GM19463 (cell line): ENCODE data around the gene FN3KRP.

Source experiments
- ATAC-seq: cut with Tn5 transposase; IDR thresholded peaks from one replicate; pipeline ENCODE4 v1.9.1; 2021; ENCODE audit warnings: mild to moderate bottlenecking, moderate library complexity; ENCODE audit not compliant: unreplicated experiment

Gene FN3KRP

GRCh38 chr17:82687375-82687861 is 29.1 kb upstream of the FN3KRP start:
- no peak for ATAC-seq

DNA sequence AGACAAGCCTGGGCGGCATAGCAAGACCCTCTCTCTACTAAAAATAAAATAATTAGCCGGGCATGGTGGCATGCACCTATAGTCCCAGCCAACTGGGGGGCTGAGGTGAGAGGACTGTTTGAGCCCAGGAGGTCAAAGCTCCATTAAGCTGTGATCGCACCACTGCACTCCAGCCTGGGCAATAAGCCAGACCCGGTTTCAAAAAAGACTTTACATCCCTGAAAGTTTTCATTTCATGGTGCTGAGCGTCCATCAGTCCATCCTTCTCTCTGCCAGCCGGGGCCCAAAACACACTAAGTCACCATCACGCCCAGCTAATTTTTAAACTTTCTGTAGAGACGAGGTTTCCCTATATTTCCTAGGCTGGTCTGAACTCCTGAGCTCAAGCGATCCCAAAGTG is 28.6 kb upstream of the FN3KRP start:
- ATAC-seq: no peak

DNA sequence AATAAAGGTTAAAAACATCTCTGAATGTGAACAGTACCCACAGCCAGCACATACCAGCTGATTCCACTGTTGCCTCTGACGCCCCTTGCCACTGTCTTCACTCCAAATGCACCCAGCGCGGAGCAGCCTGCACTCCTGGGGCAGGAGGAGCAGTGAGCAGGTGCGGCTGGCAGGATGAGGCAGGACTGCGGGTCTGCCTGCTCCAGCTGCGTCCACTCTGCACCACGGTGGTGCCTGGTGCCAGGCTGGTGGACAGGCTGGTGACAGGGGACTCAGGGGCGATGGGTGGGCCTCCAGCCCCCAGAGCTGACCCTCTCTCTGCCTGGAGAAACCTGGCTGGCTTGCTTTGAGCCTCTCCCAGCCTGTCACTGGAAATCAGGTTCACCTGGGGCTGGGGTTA is 27.4 kb upstream of the FN3KRP start:
- ATAC-seq: no peak

DNA sequence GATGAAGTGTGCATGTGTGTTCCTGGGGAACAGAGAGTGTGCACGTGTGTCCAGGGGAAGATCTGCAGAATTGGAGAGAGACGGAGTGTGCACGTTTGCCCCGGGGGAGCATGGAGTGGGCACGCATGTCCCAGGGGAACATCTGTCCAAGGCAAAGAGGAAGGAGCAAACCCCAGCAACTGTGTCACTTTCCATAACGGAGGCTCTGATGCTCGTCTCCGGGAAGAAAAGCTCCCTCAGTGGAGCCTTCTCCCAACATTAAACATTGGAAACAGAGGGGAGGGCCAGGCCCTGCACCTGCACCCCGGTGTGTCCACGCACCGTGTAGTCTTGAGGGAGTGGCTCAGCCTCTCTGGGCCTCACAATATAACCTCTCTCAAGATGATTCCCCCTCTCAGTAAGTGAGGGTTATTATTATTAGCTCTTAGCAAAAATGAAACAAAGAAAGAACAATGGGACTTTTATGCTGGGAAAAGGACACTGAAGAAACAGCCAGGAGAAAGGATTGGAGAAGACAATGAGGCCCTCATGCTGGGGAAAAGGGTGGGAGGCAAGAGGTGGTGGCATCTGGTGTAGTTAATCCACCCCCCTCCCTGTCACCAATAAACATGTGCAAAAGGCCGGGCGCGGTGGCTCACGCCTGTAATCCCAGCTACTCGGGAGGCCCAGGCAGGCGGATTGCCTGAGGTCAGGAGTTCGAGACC is 25.6 kb upstream of the FN3KRP start:
- ATAC-seq: no peak

GRCh38 chr17:82691714-82692113 is 24.8 kb upstream of the FN3KRP start:
- ATAC-seq: no peak

GRCh38 chr17:82692268-82692667 is 24.2 kb upstream of the FN3KRP start:
- no peak for ATAC-seq

GRCh38 chr17:82693168-82693867 is 23.2 kb upstream of the FN3KRP start:
- no peak for ATAC-seq

- ATAC-seq: no peak
Observed at GRCh38 chr17:82694647-82695046, 21.9 kb upstream of the FN3KRP start.

DNA sequence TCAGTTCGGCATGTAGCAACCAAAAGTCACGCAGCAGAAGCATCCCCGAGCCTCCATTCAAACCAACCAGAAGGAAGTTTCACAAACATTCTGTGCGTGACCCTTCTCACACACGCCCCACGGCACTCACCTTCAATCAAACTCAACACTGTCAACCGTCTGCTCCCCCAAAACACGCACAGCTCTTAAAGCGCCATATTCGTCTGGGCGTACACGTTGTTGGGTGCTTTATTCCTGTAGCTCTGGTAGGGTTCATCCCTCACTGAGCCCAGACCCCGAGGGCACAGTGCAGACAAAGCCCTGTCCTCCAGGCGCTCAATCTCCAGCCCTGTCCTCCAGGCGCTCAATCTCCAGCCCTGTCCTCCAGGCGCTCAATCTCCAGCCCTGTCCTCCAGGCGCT is 20.2 kb upstream of the FN3KRP start:
- ATAC-seq: no peak

DNA sequence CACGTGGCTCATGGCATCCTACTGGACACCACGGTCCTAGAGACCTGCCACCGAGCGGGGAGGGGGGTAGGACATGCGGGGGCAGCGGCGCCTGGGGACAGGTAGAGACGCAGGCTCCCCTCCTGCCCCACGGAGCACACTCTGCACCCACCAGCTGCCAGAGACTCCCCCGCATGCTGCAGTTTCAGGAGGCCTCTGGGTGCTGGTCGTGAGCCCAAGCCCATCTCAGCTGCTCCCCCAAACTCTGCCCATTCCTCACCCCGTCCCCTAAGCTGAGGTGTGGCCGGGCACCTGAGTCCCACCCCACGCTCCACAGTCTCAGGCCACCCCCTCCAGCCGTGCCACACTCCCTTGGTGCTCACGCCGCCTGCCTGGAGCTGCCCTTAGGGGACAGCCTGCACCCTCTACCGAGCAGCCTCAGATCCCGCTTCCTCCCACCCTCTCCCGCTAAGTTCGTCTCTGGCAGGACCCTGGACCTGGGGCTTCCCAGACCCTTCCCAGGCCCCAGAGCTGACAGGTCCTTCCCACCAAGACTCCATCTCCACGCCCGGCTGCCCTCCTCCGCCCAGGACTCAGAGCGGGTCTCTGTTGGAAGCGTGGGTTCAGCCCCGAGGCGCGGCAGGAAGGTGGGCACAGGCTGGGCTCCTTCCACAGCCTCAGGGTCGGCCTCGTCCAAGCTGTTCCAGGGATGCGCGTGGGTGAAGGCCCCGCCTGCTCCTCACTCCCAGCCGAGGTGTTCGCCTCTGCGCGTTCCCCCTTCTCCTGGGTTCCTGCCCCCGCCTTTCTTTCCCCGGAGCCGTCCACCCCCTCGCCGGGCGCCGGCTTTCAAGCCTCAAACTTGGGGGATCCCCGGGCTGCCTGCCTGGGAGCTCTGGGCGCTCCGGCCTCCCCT is 19.3 kb upstream of the FN3KRP start:
- no peak for ATAC-seq

- ATAC-seq: no peak
Observed at GRCh38 chr17:82697808-82698064, 18.8 kb upstream of the FN3KRP start.

DNA sequence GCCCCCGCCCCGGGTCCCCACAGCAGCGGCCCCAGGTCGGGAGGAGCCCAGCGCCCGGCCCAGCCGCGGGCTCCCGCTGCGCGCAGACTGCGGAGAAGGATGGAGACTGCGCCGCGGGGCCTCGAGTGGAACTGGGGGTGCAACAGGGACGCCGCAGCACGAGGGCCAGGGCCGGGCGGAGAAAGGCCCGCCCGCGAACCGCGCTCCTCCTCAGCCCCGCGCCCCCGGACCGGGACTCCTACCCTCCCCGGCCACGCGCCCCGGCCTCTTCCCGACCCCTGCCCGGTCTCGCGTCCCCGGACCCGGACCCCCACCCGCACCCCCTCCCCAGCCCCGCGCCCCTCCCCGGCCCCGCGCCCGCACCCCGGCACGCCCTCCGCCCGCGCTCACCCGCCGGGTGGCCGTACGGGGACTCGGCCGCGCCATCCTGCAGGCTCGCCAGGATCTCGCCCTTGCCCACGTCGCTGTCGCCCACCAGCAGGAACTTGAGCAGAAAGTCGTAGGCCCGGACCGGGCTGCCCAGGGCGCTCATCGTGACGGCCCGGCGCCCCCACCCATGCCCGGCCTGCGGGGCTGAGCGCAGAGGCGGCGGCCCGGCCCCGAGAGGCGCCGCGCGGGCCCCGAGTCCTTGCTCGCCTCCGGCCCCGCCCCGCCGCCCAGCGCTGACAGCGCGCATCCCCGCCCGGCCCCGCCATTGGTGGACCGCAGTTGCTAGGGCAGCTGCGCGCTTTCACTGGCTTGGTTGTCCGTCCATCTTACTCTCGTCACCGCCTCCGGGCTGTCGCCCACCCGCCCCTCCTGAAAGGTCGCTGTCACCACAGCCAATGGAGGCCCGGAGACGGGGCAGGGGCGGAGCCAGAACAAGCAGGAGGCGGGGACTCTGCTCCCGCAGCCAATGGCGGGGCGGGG is 18.2 kb upstream of the FN3KRP start, which contains the start of gene RAB40B:
RAB40B (minus strand) TSS at position 634 of the 909 bp plus-strand sequence; CDS start at position 532, 102 bp downstream.
- peak; percentile 94 for ATAC-seq

GRCh38 chr17:82698974-82699442 is 17.5 kb upstream of the FN3KRP start:
- ATAC-seq: no peak

- no peak for ATAC-seq
Observed at GRCh38 chr17:82699551-82699950, 17.0 kb upstream of the FN3KRP start.

- no peak for ATAC-seq
Observed at GRCh38 chr17:82702231-82702927, 14.1 kb upstream of the FN3KRP start.

- no peak for ATAC-seq
Observed at GRCh38 chr17:82703036-82703745, 13.3 kb upstream of the FN3KRP start.

- ATAC-seq: no peak
Observed at GRCh38 chr17:82703935-82704865, 12.3 kb upstream of the FN3KRP start.

DNA sequence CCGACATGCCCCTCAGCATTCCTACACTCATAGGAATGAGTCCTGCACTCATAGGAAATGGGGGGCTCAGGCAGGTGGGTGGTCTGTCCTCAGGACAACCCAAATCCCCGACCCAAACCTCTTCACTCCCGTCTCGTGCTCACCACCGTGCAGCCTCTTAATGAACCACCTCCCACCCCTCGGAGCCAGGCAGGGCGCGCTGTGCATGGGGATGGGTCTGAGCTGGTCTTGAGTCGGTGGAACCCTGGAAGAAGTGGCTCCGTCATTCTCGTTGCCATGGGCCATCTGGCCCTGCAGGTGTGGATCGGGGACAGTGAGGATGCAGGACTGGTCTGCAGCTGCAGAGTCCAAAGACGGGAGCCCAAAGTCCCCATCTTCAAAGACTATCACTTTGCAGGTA is 11.6 kb upstream of the FN3KRP start:
- ATAC-seq: no peak
